ENCODE measurements around the gene YJEFN3.
A peak's percentile ranks its signal among the peaks of the same experiment; 100 is the strongest.

YJEFN3 gene

GRCh38 chr19:19540064-19540714 is 11.5 kb downstream of the YJEFN3 start:
- peak; percentile 83 for DNase-seq (ENCODE audit: extremely low spot score)
- CTCF ChIA-PET = interaction anchor here (1.2 kb wide), 1 partner anchor 14 kb away, joined by 4 read pairs; no protein-coding TSS in a partner anchor
- no peak for TF ChIP-seq FOXK2 (IDR thresholded peaks at IDR 0.05)
- TF ChIP-seq L3MBTL2 (conservative IDR thresholded peaks at IDR 0.05) = no peak
- no peak for TF ChIP-seq FOXA1 (IDR thresholded peaks at IDR 0.05)
- no peak for TF ChIP-seq ZNF384 (IDR thresholded peaks at IDR 0.05)
- TF ChIP-seq HDGF (IDR thresholded peaks at IDR 0.05; ENCODE audit: borderline replicate concordance) = no peak
- TF ChIP-seq SP1 (IDR thresholded peaks at IDR 0.05) = no peak
- TF ChIP-seq BHLHE40 (IDR thresholded peaks at IDR 0.05; ENCODE audit: borderline replicate concordance) = no peak
- POLR2A ChIA-PET = interaction anchor here (0.9 kb wide), 1 partner anchor 24 kb away, joined by 3 read pairs; the partner anchor contains the start of genes NDUFA13 and TSSK6

GRCh38 chr19:19540715-19541515 is 12.2 kb downstream of the YJEFN3 start:
- ChIA-PET POLR2A (interaction anchor here (0.9 kb wide), 1 partner anchor 25 kb away, joined by 3 read pairs; the partner anchor contains the start of genes NDUFA13 and TSSK6), CTCF (interaction anchor here (1.2 kb wide), 1 partner anchor 14 kb away, joined by 4 read pairs; no protein-coding TSS in a partner anchor)
- TF ChIP-seq ARNT (IDR thresholded peaks at IDR 0.05) = no peak
- TF ChIP-seq FOXK2 (IDR thresholded peaks at IDR 0.05) = no peak
- TF ChIP-seq TARDBP (IDR thresholded peaks at IDR 0.05) = no peak
- TF ChIP-seq FOXM1 (IDR thresholded peaks at IDR 0.05; ENCODE audit: borderline replicate concordance) = no peak
- no peak for TF ChIP-seq CTBP1 (IDR thresholded peaks at IDR 0.05; ENCODE audit: borderline replicate concordance)
- TF ChIP-seq BHLHE40 (IDR thresholded peaks at IDR 0.05; ENCODE audit: borderline replicate concordance) = no peak
- TF ChIP-seq NFRKB (IDR thresholded peaks at IDR 0.05) = no peak
- TF ChIP-seq ELF4 (IDR thresholded peaks at IDR 0.05) = no peak
- no peak for TF ChIP-seq LEF1 (IDR thresholded peaks at IDR 0.05; ENCODE audit: borderline replicate concordance)
- TF ChIP-seq SUZ12 (IDR thresholded peaks at IDR 0.05) = no peak
- TF ChIP-seq PKNOX1 (IDR thresholded peaks at IDR 0.05) = no peak
- TF ChIP-seq SP1 (IDR thresholded peaks at IDR 0.05) = no peak
- no peak for TF ChIP-seq FOXA1 (IDR thresholded peaks at IDR 0.05)
- TF ChIP-seq ZNF384 (IDR thresholded peaks at IDR 0.05) = no peak
- TF ChIP-seq HDGF (IDR thresholded peaks at IDR 0.05; ENCODE audit: borderline replicate concordance) = no peak
- TF ChIP-seq L3MBTL2 (conservative IDR thresholded peaks at IDR 0.05) = no peak
- peak; percentile 93 for DNase-seq (ENCODE audit: extremely low spot score)

GRCh38 chr19:19541616-19542015 is 12.9 kb downstream of the YJEFN3 start:
- DNase-seq (ENCODE audit: extremely low spot score) = no peak
- ChIA-PET POLR2A (no interaction called here), CTCF (interaction anchor here (1.2 kb wide), 1 partner anchor 13 kb away, joined by 4 read pairs; no protein-coding TSS in a partner anchor)
- no peak for TF ChIP-seq ARNT (IDR thresholded peaks at IDR 0.05)
- no peak for TF ChIP-seq L3MBTL2 (conservative IDR thresholded peaks at IDR 0.05)
- TF ChIP-seq FOXK2 (IDR thresholded peaks at IDR 0.05) = no peak
- TF ChIP-seq SP1 (IDR thresholded peaks at IDR 0.05) = no peak
- no peak for TF ChIP-seq ZNF384 (IDR thresholded peaks at IDR 0.05)
- no peak for TF ChIP-seq BHLHE40 (IDR thresholded peaks at IDR 0.05; ENCODE audit: borderline replicate concordance)
- no peak for TF ChIP-seq PKNOX1 (IDR thresholded peaks at IDR 0.05)
- TF ChIP-seq CTBP1 (IDR thresholded peaks at IDR 0.05; ENCODE audit: borderline replicate concordance) = no peak

GRCh38 chr19:19542507-19542906 is 13.8 kb downstream of the YJEFN3 start:
- CTCF ChIA-PET = no interaction called here
- TF ChIP-seq HDGF (IDR thresholded peaks at IDR 0.05; ENCODE audit: borderline replicate concordance) = no peak
- TF ChIP-seq PKNOX1 (IDR thresholded peaks at IDR 0.05) = no peak
- TF ChIP-seq FOXK2 (IDR thresholded peaks at IDR 0.05) = no peak
- TF ChIP-seq ARNT (IDR thresholded peaks at IDR 0.05) = no peak
- TF ChIP-seq FOXM1 (IDR thresholded peaks at IDR 0.05; ENCODE audit: borderline replicate concordance) = no peak
- TF ChIP-seq CTBP1 (IDR thresholded peaks at IDR 0.05; ENCODE audit: borderline replicate concordance) = no peak
- TF ChIP-seq FOXA1 (IDR thresholded peaks at IDR 0.05) = no peak
- TF ChIP-seq L3MBTL2 (conservative IDR thresholded peaks at IDR 0.05) = no peak
- no peak for TF ChIP-seq BHLHE40 (IDR thresholded peaks at IDR 0.05; ENCODE audit: borderline replicate concordance)
- TF ChIP-seq TARDBP (IDR thresholded peaks at IDR 0.05) = no peak
- no peak for TF ChIP-seq ELF4 (IDR thresholded peaks at IDR 0.05)
- no peak for TF ChIP-seq SUZ12 (IDR thresholded peaks at IDR 0.05)
- TF ChIP-seq NFRKB (IDR thresholded peaks at IDR 0.05) = no peak
- no peak for TF ChIP-seq LEF1 (IDR thresholded peaks at IDR 0.05; ENCODE audit: borderline replicate concordance)
- no peak for TF ChIP-seq ZNF384 (IDR thresholded peaks at IDR 0.05)
- POLR2A ChIA-PET = no interaction called here
- DNase-seq (ENCODE audit: extremely low spot score) = no peak

- DNase-seq (ENCODE audit: extremely low spot score) = no peak
- POLR2A ChIA-PET = no interaction called here
- TF ChIP-seq CTBP1 (IDR thresholded peaks at IDR 0.05; ENCODE audit: borderline replicate concordance) (no peak), FOXM1 (IDR thresholded peaks at IDR 0.05; ENCODE audit: borderline replicate concordance) (no peak), TARDBP (IDR thresholded peaks at IDR 0.05) (no peak), ZNF384 (IDR thresholded peaks at IDR 0.05) (no peak), HDGF (IDR thresholded peaks at IDR 0.05; ENCODE audit: borderline replicate concordance) (no peak), LEF1 (IDR thresholded peaks at IDR 0.05; ENCODE audit: borderline replicate concordance) (no peak), BHLHE40 (IDR thresholded peaks at IDR 0.05; ENCODE audit: borderline replicate concordance) (no peak), FOXA1 (IDR thresholded peaks at IDR 0.05) (no peak)
- CTCF ChIA-PET = no interaction called here
These were observed 14.4 kb downstream of the YJEFN3 start for GRCh38 chr19:19543101-19543500.

All from HEK293T (cell line).